CD4-positive, alpha-beta memory T cell (primary cell): Measurements from ENCODE around the gene SCG3. TPM values are rescaled to one million over a fixed set of nuclear protein-coding genes. Genes with fewer than 3 reads are reported as not detected.

Source experiments
- CTCF ChIA-PET: fragments of 350-600 bp; sonication (Branson Sonifier 250); formaldehyde crosslinking; loops from one replicate; lab custom pipeline; 2021; ENCODE audit warnings: inconsistent platforms; ENCODE audit not compliant: partially characterized antibody; lab: Charles Lee
- POLR2A ChIA-PET: fragments of 350-600 bp; sonication (Branson Sonifier 250); formaldehyde crosslinking; loops from one replicate; lab custom pipeline; 2021; ENCODE audit not compliant: partially characterized antibody; lab: Charles Lee
- DNase-seq, 5 donors: peaks; one replicate each; pipeline versions ENCODE4 v3.0.0 to v3.0.0-alpha.2; 2020 to 2022; ENCODE audit warnings: mixed read lengths in 1 of 5
- H3K27ac ChIP-seq: one replicate; pipeline ENCODE4 v1.7.0; 2013; ENCODE audit warnings: low read depth, low read length
- H3K27me3 ChIP-seq: 2 replicates; pipeline ENCODE4 v1.7.0; 2013; ENCODE audit warnings: mild to moderate bottlenecking, low read length, moderate library complexity; ENCODE audit not compliant: insufficient read depth
- H3K36me3 ChIP-seq: 2 replicates; pipeline ENCODE4 v1.7.0; 2013; ENCODE audit warnings: mild to moderate bottlenecking, low read length, moderate library complexity; ENCODE audit not compliant: insufficient read depth
- H3K4me1 ChIP-seq: 2 replicates; pipeline ENCODE4 v1.7.0; 2013; ENCODE audit warnings: mild to moderate bottlenecking, low read length, moderate library complexity; ENCODE audit not compliant: insufficient read depth
- H3K4me3 ChIP-seq, 2 donors: one replicate each; pipeline ENCODE4 v1.7.0; 2013; ENCODE audit warnings: low read length in 2 of 2, mild to moderate bottlenecking in 1 of 2
- H3K9me3 ChIP-seq, 2 donors: one replicate each; pipeline ENCODE4 v1.7.0; 2013; ENCODE audit warnings: low read length in 2 of 2, control low read depth in 1 of 2; ENCODE audit not compliant: control insufficient read depth in 1 of 2
- H3K27ac Mint-ChIP-seq, 7 donors: one replicate each; pipeline ENCODE4 v1.8.0; 2020 to 2021; ENCODE audit warnings: mixed read lengths in 7 of 7, mild to moderate bottlenecking in 6 of 7, inconsistent platforms in 3 of 7, moderate library complexity in 3 of 7
- H3K27me3 Mint-ChIP-seq, 2 donors: one replicate each; pipeline ENCODE4 v1.8.0; 2020 to 2021; ENCODE audit warnings: mixed read lengths in 2 of 2
- H3K36me3 Mint-ChIP-seq, 2 donors: one replicate each; pipeline ENCODE4 v1.8.0; 2020 to 2021; ENCODE audit warnings: mixed read lengths in 2 of 2, inconsistent platforms in 1 of 2, mild to moderate bottlenecking in 1 of 2
- H3K4me1 Mint-ChIP-seq, 4 donors: one replicate each; pipeline ENCODE4 v1.8.0; 2020 to 2021; ENCODE audit warnings: mixed read lengths in 4 of 4, mild to moderate bottlenecking in 1 of 4
- H3K4me3 Mint-ChIP-seq, 8 donors: one replicate each; pipeline ENCODE4 v1.8.0; 2020 to 2021; ENCODE audit warnings: mixed read lengths in 8 of 8, mild to moderate bottlenecking in 7 of 8, moderate library complexity in 6 of 8, inconsistent platforms in 3 of 8
- H3K9me3 Mint-ChIP-seq, 8 donors: one replicate each; pipeline ENCODE4 v1.8.0; 2020 to 2021; ENCODE audit warnings: mixed read lengths in 8 of 8, mild to moderate bottlenecking in 5 of 8, inconsistent platforms in 3 of 8, moderate library complexity in 1 of 8
- intact Hi-C: fragments of 100-400 bp; cut with micrococcal nuclease; formaldehyde crosslinking; loops from one replicate; pipeline ENCODE4 v1.15.1; 2023
- polyA plus RNA-seq, 2 donors: library from polyadenylated mRNA; unstranded; fragments of 300-500 nt; fragmentation: Illumina TruSeq; gene quantifications; one replicate each; pipeline ENCODE4 v1.2.3, GENCODE V29; 2021
- total RNA-seq, 2 experiments: library from RNA; stranded (reverse); gene quantifications; one replicate each; pipeline ENCODE4 v1.2.3, GENCODE V29; 2021

SCG3 gene
- total and polyA plus RNA-seq, 4 experiments from 2014 or later, result not detected

- no peaks in the 10 kb centered on the region for H3K36me3 ChIP-seq
- POLR2A ChIA-PET, result no interaction called here
- CTCF ChIA-PET, result interaction anchor here (1.2 to 2.0 kb wide), 5 partner anchors 15 to 113 kb away, joined by 3 to 6 read pairs (median 4); no protein-coding TSS in a partner anchor
- H3K27me3 ChIP-seq, result no peaks in the 10 kb centered on the region
- intact Hi-C loops, result no loop called here
- DNase-seq, result no peak
- no peak overlapping the region for H3K27ac ChIP-seq
- Mint-ChIP-seq H3K4me3 (no peak overlapping the region), H3K27me3 (no peaks in the 10 kb centered on the region), H3K36me3 (peaks cover 0 to 1% of the 10 kb centered on the region in 2 donors), H3K9me3 (no peaks in the 10 kb centered on the region), H3K4me1 (peaks cover 3 to 6% (median 4%) of the 10 kb centered on the region in 4 donors), H3K27ac (no peak overlapping the region)
- H3K4me1 ChIP-seq, result no peaks in the 10 kb centered on the region
- H3K4me3 ChIP-seq, result no peak overlapping the region
- no peaks in the 10 kb centered on the region for H3K9me3 ChIP-seq
Measured at GRCh38 chr15:51760805-51761204, 79.5 kb downstream of the SCG3 start.

GRCh38 chr15:51765751-51766150 lies 84.4 kb downstream of the SCG3 start:
- ChIA-PET CTCF (interaction anchor here (3.1 to 4.4 kb wide), 2 partner anchors 11 to 115 kb away, joined by 15 to 24 read pairs; no protein-coding TSS in a partner anchor), POLR2A (no interaction called here)
- Histone ChIP-seq H3K27ac (no peak overlapping the region), H3K4me3 (no peak overlapping the region), H3K27me3 (no peaks in the 10 kb centered on the region), H3K4me1 (peaks cover 9% of the 10 kb centered on the region), H3K36me3 (no peaks in the 10 kb centered on the region), H3K9me3 (no peaks in the 10 kb centered on the region)
- intact Hi-C loops, result no loop called here
- DNase-seq, result no peak
- no peaks in the 10 kb centered on the region for H3K27me3 Mint-ChIP-seq
- no peak overlapping the region for H3K4me3 Mint-ChIP-seq
- no peaks in the 10 kb centered on the region for H3K9me3 Mint-ChIP-seq
- H3K27ac Mint-ChIP-seq, result peak overlapping the region in 1 of 7 donors; percentile 9
- peaks cover 20 to 26% of the 10 kb centered on the region in 2 donors for H3K36me3 Mint-ChIP-seq
- peaks cover 11 to 23% (median 15%) of the 10 kb centered on the region in 4 donors for H3K4me1 Mint-ChIP-seq

- no peak overlapping the region for H3K4me3 Mint-ChIP-seq
- H3K36me3 ChIP-seq, result no peaks in the 10 kb centered on the region
- no peak overlapping the region for H3K4me3 ChIP-seq
- no peak overlapping the region for H3K27ac Mint-ChIP-seq
- peaks cover 11 to 23% (median 14%) of the 10 kb centered on the region in 4 donors for H3K4me1 Mint-ChIP-seq
- no peaks in the 10 kb centered on the region for H3K9me3 Mint-ChIP-seq
- H3K27ac ChIP-seq, result no peak overlapping the region
- no peaks in the 10 kb centered on the region for H3K9me3 ChIP-seq
- peaks cover 22 to 30% of the 10 kb centered on the region in 2 donors for H3K36me3 Mint-ChIP-seq
- no peaks in the 10 kb centered on the region for H3K27me3 Mint-ChIP-seq
- H3K27me3 ChIP-seq, result no peaks in the 10 kb centered on the region
- ChIA-PET CTCF (interaction anchor here (1.7 to 4.4 kb wide), 3 partner anchors 9 to 116 kb away, joined by 5 to 24 read pairs (median 15); no protein-coding TSS in a partner anchor), POLR2A (no interaction called here)
- peaks cover 9% of the 10 kb centered on the region for H3K4me1 ChIP-seq
- intact Hi-C loops, result no loop called here
- no peak for DNase-seq
Measured at GRCh38 chr15:51766341-51766740, 85.0 kb downstream of the SCG3 start.

DNA sequence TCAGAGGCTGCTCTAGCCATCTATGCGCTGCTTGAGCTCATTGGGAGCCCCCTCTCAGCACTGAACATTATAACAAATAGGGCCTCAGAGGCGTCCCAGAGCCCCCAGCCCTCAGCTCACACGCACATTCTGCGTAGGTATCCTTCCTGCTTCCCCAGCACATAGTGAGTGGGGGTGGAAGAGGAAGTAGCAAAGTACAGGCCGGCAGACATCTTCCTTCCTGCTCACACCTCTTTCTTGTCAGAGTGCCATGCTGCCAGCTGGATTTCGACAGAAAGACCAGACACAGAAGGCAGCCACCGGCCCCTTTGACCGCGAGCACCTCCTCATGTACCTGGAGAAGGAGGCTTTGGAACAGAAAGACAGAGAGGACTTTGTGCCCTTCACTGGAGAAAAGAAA lies 86.7 kb downstream of the SCG3 start:
- peaks cover 11 to 23% (median 14%) of the 10 kb centered on the region in 4 donors for H3K4me1 Mint-ChIP-seq
- ChIA-PET POLR2A (interaction anchor here (1.0 to 1.2 kb wide), 2 partner anchors 30 to 32 kb away, joined by 3 to 6 read pairs; partner anchors contain the start of gene LYSMD2), CTCF (interaction anchor here (1.2 to 4.4 kb wide), 4 partner anchors 9 to 117 kb away, joined by 3 to 24 read pairs (median 8); no protein-coding TSS in a partner anchor)
- H3K36me3 Mint-ChIP-seq, result peaks cover 33 to 38% of the 10 kb centered on the region in 2 donors
- intact Hi-C loops, result no loop called here
- Histone ChIP-seq H3K4me3 (no peak overlapping the region), H3K27ac (no peak overlapping the region), H3K9me3 (no peaks in the 10 kb centered on the region), H3K4me1 (peaks cover 9% of the 10 kb centered on the region), H3K27me3 (no peaks in the 10 kb centered on the region), H3K36me3 (no peaks in the 10 kb centered on the region)
- peak in 3 of 5 donors; percentile 3 to 15 (median 6) for DNase-seq
- no peaks in the 10 kb centered on the region for H3K9me3 Mint-ChIP-seq
- no peaks in the 10 kb centered on the region for H3K27me3 Mint-ChIP-seq
- H3K4me3 Mint-ChIP-seq, result peak overlapping the region in 3 of 8 donors; percentile 11 to 45 (median 13)
- H3K27ac Mint-ChIP-seq, result peak overlapping the region in 4 of 7 donors; percentile 63 to 93 (median 80)

Other genes with a start within 250 kb of the SCG3 start
- 10 to 100 TPM in 1 of 2 experiments, 1 to 10 TPM in 1; 8.3 to 10.1 TPM for gene DMXL2, start 58.7 kb upstream of the SCG3 start, total RNA-seq
- under 1 TPM; 0.14 to 0.30 TPM for gene DMXL2, start 58.7 kb upstream of the SCG3 start, polyA plus RNA-seq
- 10 to 100 TPM; 33.0 to 35.2 TPM for gene LYSMD2, start 56.2 kb downstream of the SCG3 start, total RNA-seq
- gene LYSMD2, start 56.2 kb downstream of the SCG3 start, polyA plus RNA-seq, result 10 to 100 TPM; 63.0 to 70.8 TPM
- gene TMOD2, start 70.1 kb downstream of the SCG3 start, total RNA-seq, result 10 to 100 TPM; 20.0 to 20.3 TPM
- 1 to 10 TPM; 1.4 to 2.8 TPM for gene TMOD2, start 70.1 kb downstream of the SCG3 start, polyA plus RNA-seq
- 10 to 100 TPM; 53.6 to 59.3 TPM for gene TMOD3, start 148.2 kb downstream of the SCG3 start, total RNA-seq
- gene TMOD3, start 148.2 kb downstream of the SCG3 start, polyA plus RNA-seq, result 10 to 100 TPM; 37.8 to 39.2 TPM